OCI-LY1 (cell line): ENCODE data around the gene C6.

Source experiments
- EZH2 ChIP-seq: fragments of 200-600 bp; sonication (generic), shearing (Covaris generic); IDR thresholded peaks from 2 replicates; pipeline ENCODE4 v1.8.0; 2017; ENCODE audit warnings: borderline replicate concordance, mixed run types, mild to moderate bottlenecking, antibody characterized with exemption, low read length, moderate library complexity, mixed read lengths
- TF ChIP-seq, protein P1 (sequence below): fragments of 200-600 bp; sonication (generic), shearing (Covaris generic); IDR thresholded peaks from 2 replicates; pipeline ENCODE4 v1.5.1; 2017; ENCODE audit warnings: mild to moderate bottlenecking, antibody characterized with exemption, low read length, moderate library complexity, mixed read lengths

DNA sequence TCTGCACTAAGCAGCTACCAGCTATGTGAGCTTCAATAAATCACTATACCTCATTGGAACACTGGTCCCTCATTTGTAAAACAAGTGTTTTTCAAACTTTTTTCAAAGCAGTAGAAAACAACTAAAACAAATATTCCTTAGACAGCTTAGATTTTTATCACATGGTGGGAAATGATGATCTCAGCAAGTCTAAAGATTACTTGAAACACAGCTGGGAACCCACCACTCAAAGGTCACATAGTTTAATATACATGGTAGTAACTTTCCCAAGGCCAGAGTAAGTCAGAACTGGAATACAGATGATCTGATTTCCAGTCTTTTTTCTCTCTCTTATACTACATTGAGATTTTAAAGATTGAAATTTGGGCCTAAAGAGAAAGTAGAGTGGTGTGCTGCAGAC is 850 bp upstream of the C6 start:
- TF ChIP-seq, protein P1, sequence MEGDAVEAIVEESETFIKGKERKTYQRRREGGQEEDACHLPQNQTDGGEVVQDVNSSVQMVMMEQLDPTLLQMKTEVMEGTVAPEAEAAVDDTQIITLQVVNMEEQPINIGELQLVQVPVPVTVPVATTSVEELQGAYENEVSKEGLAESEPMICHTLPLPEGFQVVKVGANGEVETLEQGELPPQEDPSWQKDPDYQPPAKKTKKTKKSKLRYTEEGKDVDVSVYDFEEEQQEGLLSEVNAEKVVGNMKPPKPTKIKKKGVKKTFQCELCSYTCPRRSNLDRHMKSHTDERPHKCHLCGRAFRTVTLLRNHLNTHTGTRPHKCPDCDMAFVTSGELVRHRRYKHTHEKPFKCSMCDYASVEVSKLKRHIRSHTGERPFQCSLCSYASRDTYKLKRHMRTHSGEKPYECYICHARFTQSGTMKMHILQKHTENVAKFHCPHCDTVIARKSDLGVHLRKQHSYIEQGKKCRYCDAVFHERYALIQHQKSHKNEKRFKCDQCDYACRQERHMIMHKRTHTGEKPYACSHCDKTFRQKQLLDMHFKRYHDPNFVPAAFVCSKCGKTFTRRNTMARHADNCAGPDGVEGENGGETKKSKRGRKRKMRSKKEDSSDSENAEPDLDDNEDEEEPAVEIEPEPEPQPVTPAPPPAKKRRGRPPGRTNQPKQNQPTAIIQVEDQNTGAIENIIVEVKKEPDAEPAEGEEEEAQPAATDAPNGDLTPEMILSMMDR = no peak
- TF ChIP-seq EZH2 = no peak
